CD4-positive, CD25-positive, alpha-beta regulatory T cell (primary cell): ENCODE results near the gene CTU1. TPM values are rescaled to one million over a fixed set of nuclear protein-coding genes. Genes with fewer than 3 reads are reported as not detected.
A peak's percentile ranks its signal among the peaks of the same experiment; 100 is the strongest.

Source experiments
- ATAC-seq, 2 donors: fragments of 150-1000 bp; cut with Tn5 transposase; one replicate each; pipeline ENCODE4 v1.10.0; 2021; ENCODE audit warnings: low read depth in 2 of 2, moderate number of reproducible peaks in 2 of 2, moderate library complexity in 1 of 2
- DNase-seq, 3 donors: peaks; one replicate each; pipeline versions ENCODE4 v3.0.0 to v3.0.0-alpha.2; 2012 to 2022; ENCODE audit warnings: mixed read lengths in 1 of 3
- H3K27ac ChIP-seq: one replicate; pipeline ENCODE4 v1.7.0; 2013; ENCODE audit warnings: mild to moderate bottlenecking, low read length; ENCODE audit not compliant: insufficient read depth, poor library complexity, severe bottlenecking
- H3K27me3 ChIP-seq: one replicate; pipeline ENCODE4 v1.7.0; 2013; ENCODE audit warnings: low read length; ENCODE audit not compliant: control insufficient read depth, insufficient read depth
- H3K36me3 ChIP-seq: one replicate; pipeline ENCODE4 v1.7.0; 2013; ENCODE audit warnings: mild to moderate bottlenecking, low read length, moderate library complexity; ENCODE audit not compliant: control insufficient read depth, insufficient read depth
- H3K4me1 ChIP-seq: 2 replicates; pipeline ENCODE4 v1.7.0; 2013; ENCODE audit warnings: mild to moderate bottlenecking, low read length; ENCODE audit not compliant: insufficient read depth, control insufficient read depth, poor library complexity, severe bottlenecking
- H3K4me3 ChIP-seq: one replicate; pipeline ENCODE4 v1.7.0; 2013; ENCODE audit warnings: low read depth, mild to moderate bottlenecking, low read length, moderate library complexity
- H3K9me3 ChIP-seq, 2 experiments: 1 replicate in 1 of 2; 2 replicates in 1 of 2; pipeline ENCODE4 v1.7.0; 2013; ENCODE audit warnings: low read length in 2 of 2, mild to moderate bottlenecking in 1 of 2, moderate library complexity in 1 of 2; ENCODE audit not compliant: control insufficient read depth in 2 of 2
- H3K27ac Mint-ChIP-seq, 3 donors: one replicate each; pipeline ENCODE4 v1.8.0; 2020 to 2022; ENCODE audit warnings: mild to moderate bottlenecking in 3 of 3, mixed read lengths in 3 of 3, moderate library complexity in 2 of 3
- H3K27me3 Mint-ChIP-seq: one replicate; pipeline ENCODE4 v1.8.0; 2022; ENCODE audit warnings: mild to moderate bottlenecking, mixed read lengths
- H3K36me3 Mint-ChIP-seq: one replicate; pipeline ENCODE4 v1.8.0; 2020; ENCODE audit warnings: mixed read lengths
- H3K4me1 Mint-ChIP-seq, 4 donors: one replicate each; pipeline ENCODE4 v1.8.0; 2020 to 2022; ENCODE audit warnings: mixed read lengths in 4 of 4, mild to moderate bottlenecking in 1 of 4
- H3K4me3 Mint-ChIP-seq, 4 donors: one replicate each; pipeline ENCODE4 v1.8.0; 2020 to 2022; ENCODE audit warnings: mild to moderate bottlenecking in 4 of 4, mixed read lengths in 4 of 4, moderate library complexity in 3 of 4
- H3K9me3 Mint-ChIP-seq, 7 donors: one replicate each; pipeline ENCODE4 v1.8.0; 2020 to 2022; ENCODE audit warnings: mixed read lengths in 7 of 7, mild to moderate bottlenecking in 3 of 7, moderate library complexity in 2 of 7
- polyA plus RNA-seq, 4 donors: library from polyadenylated mRNA; unstranded; fragments of 300-500 nt; fragmentation: Illumina TruSeq; gene quantifications; one replicate each; pipeline ENCODE4 v1.2.3, GENCODE V29; 2021
- total RNA-seq: library from RNA; stranded (reverse); gene quantifications from one replicate; pipeline ENCODE4 v1.2.3, GENCODE V29; 2022

The CTU1 gene
- total and polyA plus RNA-seq, 5 donors from 2014 or later = 3.4 to 8.0 (median 5.1) TPM

- Histone ChIP-seq H3K4me3 (no peak overlapping the region), H3K36me3 (peaks cover 20% of the 10 kb centered on the region), H3K4me1 (no peaks in the 10 kb centered on the region), H3K27ac (no peak overlapping the region), H3K9me3 (no peaks in the 10 kb centered on the region), H3K27me3 (no peaks in the 10 kb centered on the region)
- peak overlapping the region; percentile 4 to 90 (median 57) for H3K27ac Mint-ChIP-seq
- H3K9me3 Mint-ChIP-seq = no peaks in the 10 kb centered on the region
- H3K4me1 Mint-ChIP-seq = peaks cover 5 to 43% (median 17%) of the 10 kb centered on the region in 4 donors
- H3K4me3 Mint-ChIP-seq = peak overlapping the region in 2 of 4 donors; percentile 32 to 36
- H3K36me3 Mint-ChIP-seq = peaks cover 30% of the 10 kb centered on the region
- ATAC-seq = peak; percentile 37 to 48
- peak; percentile 48 to 59 (median 49) for DNase-seq
- no peaks in the 10 kb centered on the region for H3K27me3 Mint-ChIP-seq
These were observed 11.0 kb downstream of the CTU1 start for GRCh38 chr19:51097166-51097738.

DNA sequence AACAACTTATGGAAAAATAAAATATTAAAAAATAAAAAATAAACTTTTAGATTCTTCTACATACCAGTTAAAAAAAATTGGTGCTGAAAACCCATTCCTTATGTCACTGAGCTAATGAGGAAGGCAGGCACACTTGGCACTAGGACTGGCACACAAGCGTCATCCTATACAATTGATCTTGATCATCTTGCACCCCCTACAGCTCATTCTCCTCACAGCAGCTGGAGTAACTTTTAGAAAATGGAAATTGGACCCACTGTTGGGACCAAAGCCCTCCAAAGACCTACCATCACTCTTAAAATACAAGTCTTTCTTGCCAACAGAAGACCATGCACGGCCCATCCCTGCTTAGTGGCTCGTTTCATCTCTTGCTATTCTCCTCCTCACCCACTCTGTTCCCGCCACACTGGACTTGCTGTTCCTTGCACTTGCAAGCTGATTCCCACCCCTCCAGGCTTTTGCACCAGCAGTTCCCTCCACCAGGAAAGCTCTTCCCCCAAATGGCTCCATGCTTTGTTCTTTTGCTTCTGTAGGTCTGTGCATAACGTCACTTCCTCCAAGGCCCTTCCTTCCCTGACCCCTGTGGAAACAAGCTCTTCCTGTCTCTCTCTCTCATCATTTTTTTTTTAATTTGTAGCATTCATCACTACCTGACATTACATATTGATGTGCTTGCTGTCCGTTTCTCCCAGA lies 11.6 kb downstream of the CTU1 start:
- H3K9me3 Mint-ChIP-seq = no peaks in the 10 kb centered on the region
- Histone ChIP-seq H3K27ac (no peak overlapping the region), H3K4me1 (no peaks in the 10 kb centered on the region), H3K4me3 (no peak overlapping the region), H3K36me3 (peaks cover 14% of the 10 kb centered on the region), H3K27me3 (no peaks in the 10 kb centered on the region), H3K9me3 (no peaks in the 10 kb centered on the region)
- ATAC-seq = no peak
- no peaks in the 10 kb centered on the region for H3K27me3 Mint-ChIP-seq
- H3K27ac Mint-ChIP-seq = peak overlapping the region; percentile 4 to 90 (median 57)
- DNase-seq = peak in 1 of 3 donors; percentile 22
- peaks cover 24% of the 10 kb centered on the region for H3K36me3 Mint-ChIP-seq
- H3K4me1 Mint-ChIP-seq = peaks cover 5 to 38% (median 18%) of the 10 kb centered on the region in 4 donors
- peak overlapping the region in 2 of 4 donors; percentile 1 to 24 for H3K4me3 Mint-ChIP-seq

DNA sequence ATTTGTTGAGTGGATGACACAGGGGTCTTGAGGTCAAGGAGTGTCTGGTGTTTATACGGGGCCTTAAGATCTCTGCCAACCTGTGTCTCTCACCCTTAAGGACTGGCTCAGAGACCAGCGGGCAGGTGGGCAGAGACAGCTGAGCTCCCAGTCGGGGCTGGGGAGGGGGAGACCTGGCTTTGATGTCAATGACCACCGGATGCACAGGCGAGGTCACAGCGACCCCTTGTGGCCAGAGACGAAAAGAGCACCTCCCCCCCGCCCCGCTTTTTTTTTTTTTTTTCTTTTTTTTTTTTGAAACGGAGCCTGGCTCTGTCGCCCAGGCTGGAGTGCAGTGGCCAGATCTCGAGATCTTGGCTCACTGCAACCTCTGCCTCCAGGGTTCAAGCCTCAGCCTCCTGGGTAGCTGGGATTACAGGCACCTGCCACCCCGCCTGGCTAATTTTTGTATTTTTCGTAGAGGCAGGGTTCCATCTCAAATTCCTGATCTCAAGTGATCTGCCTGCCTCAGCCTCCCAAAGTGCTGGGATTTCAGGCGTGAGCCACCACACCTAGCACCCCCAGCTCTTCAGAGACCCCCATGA lies 13.4 kb downstream of the CTU1 start:
- H3K4me1 Mint-ChIP-seq = peaks cover 5 to 28% (median 15%) of the 10 kb centered on the region in 4 donors
- peaks cover 19% of the 10 kb centered on the region for H3K36me3 Mint-ChIP-seq
- H3K4me1 ChIP-seq = no peaks in the 10 kb centered on the region
- no peak overlapping the region for H3K27ac ChIP-seq
- DNase-seq (peak in 1 of 3 donors; percentile 20), ATAC-seq (no peak)
- H3K36me3 ChIP-seq = peaks cover 10% of the 10 kb centered on the region
- no peaks in the 10 kb centered on the region for H3K9me3 Mint-ChIP-seq
- peak overlapping the region in 1 of 3 donors; percentile 69 for H3K27ac Mint-ChIP-seq
- no peak overlapping the region for H3K4me3 Mint-ChIP-seq
- no peaks in the 10 kb centered on the region for H3K27me3 Mint-ChIP-seq
- H3K9me3 ChIP-seq = no peaks in the 10 kb centered on the region
- no peak overlapping the region for H3K4me3 ChIP-seq
- H3K27me3 ChIP-seq = no peaks in the 10 kb centered on the region

DNA sequence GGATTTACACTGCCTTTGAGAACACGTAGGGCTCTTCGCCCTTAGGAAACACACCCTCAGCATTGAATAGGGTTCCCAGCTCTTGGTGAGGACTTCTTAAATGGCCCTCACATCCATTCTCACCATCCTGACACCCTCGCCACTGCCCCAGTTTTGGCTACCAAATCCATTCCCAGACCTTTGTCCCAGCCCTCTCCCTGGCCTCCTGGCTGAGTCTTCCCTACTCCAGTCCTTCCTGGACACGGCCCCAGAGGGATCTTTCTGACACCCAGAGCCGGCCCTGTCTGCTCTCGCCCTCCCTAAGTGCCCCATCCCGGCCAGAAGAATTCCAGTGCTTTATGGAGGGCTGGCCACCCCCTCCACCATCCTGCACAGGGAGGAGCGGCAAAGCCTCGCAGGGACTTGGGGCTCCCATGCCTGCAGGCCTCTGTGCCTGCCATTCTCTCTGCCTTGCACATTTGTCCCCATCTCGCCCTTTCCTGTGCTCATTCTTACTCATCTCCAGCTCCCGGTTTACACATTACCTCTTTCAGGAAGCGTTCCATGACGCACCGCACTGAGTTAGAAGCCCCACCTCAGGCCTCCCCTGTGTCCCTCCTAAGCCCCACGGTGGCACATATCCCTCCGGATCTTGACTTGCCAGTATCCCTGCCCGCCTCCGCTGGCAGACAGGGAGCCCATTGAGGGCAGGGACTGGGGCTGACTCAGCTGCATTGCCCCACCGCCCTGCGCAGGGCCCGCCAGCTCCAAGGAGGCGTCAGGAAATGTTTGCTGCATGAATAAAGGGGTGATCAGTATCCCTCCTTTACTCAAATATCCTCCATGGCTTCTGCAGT lies 14.5 kb downstream of the CTU1 start:
- Histone ChIP-seq H3K4me3 (no peak overlapping the region), H3K27me3 (no peaks in the 10 kb centered on the region), H3K27ac (no peak overlapping the region), H3K9me3 (no peaks in the 10 kb centered on the region), H3K4me1 (no peaks in the 10 kb centered on the region), H3K36me3 (peaks cover 5% of the 10 kb centered on the region)
- Mint-ChIP-seq H3K27ac (peak overlapping the region in 1 of 3 donors; percentile 69), H3K4me1 (peaks cover 5 to 20% (median 15%) of the 10 kb centered on the region in 4 donors), H3K27me3 (no peaks in the 10 kb centered on the region), H3K4me3 (no peak overlapping the region), H3K36me3 (peaks cover 17% of the 10 kb centered on the region), H3K9me3 (no peaks in the 10 kb centered on the region)
- ATAC-seq = no peak
- no peak for DNase-seq

- no peaks in the 10 kb centered on the region for H3K9me3 Mint-ChIP-seq
- no peaks in the 10 kb centered on the region for H3K27me3 Mint-ChIP-seq
- H3K4me3 Mint-ChIP-seq = no peak overlapping the region
- peaks cover 1% of the 10 kb centered on the region for H3K36me3 ChIP-seq
- peaks cover 5 to 20% (median 15%) of the 10 kb centered on the region in 4 donors for H3K4me1 Mint-ChIP-seq
- ATAC-seq = no peak
- no peak overlapping the region for H3K27ac ChIP-seq
- no peaks in the 10 kb centered on the region for H3K9me3 ChIP-seq
- no peaks in the 10 kb centered on the region for H3K4me1 ChIP-seq
- peak overlapping the region in 1 of 3 donors; percentile 69 for H3K27ac Mint-ChIP-seq
- peaks cover 17% of the 10 kb centered on the region for H3K36me3 Mint-ChIP-seq
- H3K4me3 ChIP-seq = no peak overlapping the region
- H3K27me3 ChIP-seq = no peaks in the 10 kb centered on the region
- DNase-seq = no peak
These were observed 15.1 kb downstream of the CTU1 start for GRCh38 chr19:51093101-51093500.

DNA sequence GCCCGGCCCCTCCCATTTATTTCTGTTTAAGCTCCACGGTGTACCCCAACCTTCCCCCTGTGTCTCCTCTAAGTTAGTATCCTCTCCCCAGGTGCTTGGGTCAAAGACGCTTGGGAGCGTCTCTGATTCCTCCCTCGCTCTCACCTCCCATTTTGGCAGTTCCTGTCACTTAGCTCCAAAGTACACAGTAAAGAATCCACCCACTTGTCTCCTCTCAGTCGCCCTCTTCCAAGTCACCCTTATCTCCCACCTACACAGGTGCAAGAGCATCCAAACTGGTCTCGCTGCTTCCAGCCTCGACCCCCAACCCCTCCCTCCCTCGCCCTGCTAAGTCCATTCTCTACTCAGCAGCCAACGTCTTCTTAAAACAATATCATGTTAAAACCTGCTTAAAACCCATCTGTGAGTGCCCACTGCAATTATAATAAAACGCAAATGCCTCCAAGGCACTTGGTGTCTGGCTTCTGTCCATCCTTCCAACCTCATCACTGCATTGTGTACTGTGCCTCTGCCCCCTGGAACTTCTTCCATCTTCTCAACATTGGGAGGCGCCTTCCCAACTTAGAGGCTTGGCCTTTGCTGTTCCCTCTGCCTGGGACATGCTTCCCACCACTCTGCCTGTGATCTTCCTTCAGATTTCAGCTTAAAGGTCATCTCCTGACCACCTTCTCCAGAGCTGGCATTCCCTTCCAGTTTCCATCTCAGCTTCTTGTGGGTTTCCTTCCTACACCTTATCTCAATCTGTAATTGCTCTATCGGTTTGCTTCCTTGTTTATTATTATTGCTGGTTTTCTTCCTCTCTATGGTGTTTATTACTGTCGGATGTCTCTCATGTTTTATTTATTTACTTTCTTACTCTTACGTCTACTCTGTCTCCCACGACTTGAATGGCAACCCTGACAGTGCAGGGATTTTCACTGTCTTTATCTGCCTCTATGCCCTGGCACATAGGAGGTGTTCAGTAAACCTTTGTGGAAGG lies 16.0 kb downstream of the CTU1 start:
- H3K4me3 ChIP-seq = no peak overlapping the region
- no peak for DNase-seq
- H3K27me3 Mint-ChIP-seq = no peaks in the 10 kb centered on the region
- peaks cover 5 to 18% (median 13%) of the 10 kb centered on the region in 4 donors for H3K4me1 Mint-ChIP-seq
- peaks cover 17% of the 10 kb centered on the region for H3K36me3 Mint-ChIP-seq
- H3K27ac ChIP-seq = no peak overlapping the region
- no peaks in the 10 kb centered on the region for H3K9me3 ChIP-seq
- no peak overlapping the region for H3K4me3 Mint-ChIP-seq
- H3K9me3 Mint-ChIP-seq = no peaks in the 10 kb centered on the region
- no peaks in the 10 kb centered on the region for H3K36me3 ChIP-seq
- no peaks in the 10 kb centered on the region for H3K27me3 ChIP-seq
- no peaks in the 10 kb centered on the region for H3K4me1 ChIP-seq
- ATAC-seq = no peak
- peak overlapping the region in 2 of 3 donors; percentile 1 to 43 for H3K27ac Mint-ChIP-seq
